IPS-18c (cell line): Measurements from ENCODE around the gene FNDC3B.
"Not testable (repeated sequence)": the region's sequence is repeated elsewhere in the genome, so short reads cannot be mapped to it uniquely, and the experiment has no call there.

Experiments used
- H3K4me3 ChIP-seq: 2 replicates; pipeline ENCODE4 v1.7.0; 2013; ENCODE audit warnings: low read depth, mild to moderate bottlenecking, low read length, moderate library complexity; ENCODE audit not compliant: insufficient read depth
- H3K9me3 ChIP-seq: one replicate; pipeline ENCODE4 v1.6.1; 2013; ENCODE audit warnings: mild to moderate bottlenecking, low read length, moderate library complexity; ENCODE audit not compliant: control insufficient read depth, insufficient read depth

Gene FNDC3B

GRCh38 chr3:172039436-172040077 is at the start of gene FNDC3B:
FNDC3B (plus strand) TSS chr3:172039578; CDS start chr3:172112480, 72,902 bp downstream.
- H3K4me3 ChIP-seq = peak within 1 kb of the TSS; percentile 93
- H3K9me3 ChIP-seq = no peaks in the 10 kb centered on the region

GRCh38 chr3:171990239-171990638 is 49.1 kb upstream of the FNDC3B start:
- not testable (repeated sequence) for H3K9me3 ChIP-seq, H3K4me3 ChIP-seq

DNA sequence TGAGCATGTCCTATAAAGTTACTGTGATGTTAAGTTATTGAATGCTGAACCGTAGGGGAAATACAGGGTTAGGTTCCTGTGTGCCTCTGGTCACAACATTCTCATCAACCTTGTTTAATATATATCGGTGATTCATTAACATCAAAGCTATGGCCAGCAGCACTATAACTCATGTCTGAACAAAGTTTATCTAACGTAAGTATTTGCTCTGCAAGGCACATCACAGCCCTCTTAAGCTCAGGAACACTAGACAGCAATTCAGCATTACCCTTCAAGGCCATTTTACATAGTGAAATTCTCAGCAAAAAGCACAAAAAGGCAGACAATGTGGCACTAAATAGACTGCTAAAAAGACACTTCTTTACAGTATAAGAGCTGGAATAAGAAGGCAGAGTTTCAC is 48.2 kb upstream of the FNDC3B start:
- H3K9me3 ChIP-seq = peaks cover 2% of the 10 kb centered on the region
- no peak overlapping the region for H3K4me3 ChIP-seq

DNA sequence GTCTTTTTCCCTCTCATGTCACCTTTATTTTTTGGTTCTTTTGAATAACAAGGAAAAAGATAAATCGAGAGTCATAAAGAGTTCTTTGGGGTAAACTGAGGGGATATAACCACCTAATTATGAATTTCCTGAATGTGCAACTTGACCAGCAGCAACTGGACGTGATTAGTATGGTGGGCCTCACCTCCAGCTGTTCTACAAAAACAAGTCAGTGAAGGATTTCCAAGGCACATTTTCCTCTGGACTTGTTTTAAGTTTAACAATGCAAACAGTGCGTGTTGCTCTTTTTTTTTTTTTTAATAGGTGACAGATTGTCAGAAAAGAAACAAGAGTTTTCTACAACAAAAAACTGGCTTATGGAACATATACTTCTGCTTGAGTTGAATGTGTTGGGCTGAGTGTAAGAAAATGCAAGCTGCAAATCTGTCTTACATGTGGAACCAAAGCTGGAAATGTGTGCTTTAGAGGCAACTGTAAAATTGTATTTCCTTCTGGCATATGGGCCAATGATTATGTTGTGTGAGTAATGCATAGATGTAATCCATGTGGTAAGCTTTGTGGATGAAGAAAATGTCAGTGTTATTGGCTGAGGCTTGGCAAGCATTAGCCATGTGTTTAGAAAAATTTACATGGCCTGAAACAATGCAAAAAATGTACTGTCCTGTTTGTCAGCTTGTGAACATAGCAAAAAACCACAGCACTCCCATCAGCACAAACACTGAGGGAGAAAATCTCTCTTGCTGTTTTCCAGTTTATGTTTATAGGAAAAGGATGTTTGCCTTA is 44.5 kb upstream of the FNDC3B start:
- no peak overlapping the region for H3K4me3 ChIP-seq
- no peaks in the 10 kb centered on the region for H3K9me3 ChIP-seq

- Histone ChIP-seq H3K9me3 (no peaks in the 10 kb centered on the region), H3K4me3 (no peak overlapping the region)
Measured at GRCh38 chr3:171995486-171995885, 43.9 kb upstream of the FNDC3B start.

- Histone ChIP-seq H3K9me3 (no peaks in the 10 kb centered on the region), H3K4me3 (no peak overlapping the region)
Measured at GRCh38 chr3:171996178-171996817, 43.1 kb upstream of the FNDC3B start.

DNA sequence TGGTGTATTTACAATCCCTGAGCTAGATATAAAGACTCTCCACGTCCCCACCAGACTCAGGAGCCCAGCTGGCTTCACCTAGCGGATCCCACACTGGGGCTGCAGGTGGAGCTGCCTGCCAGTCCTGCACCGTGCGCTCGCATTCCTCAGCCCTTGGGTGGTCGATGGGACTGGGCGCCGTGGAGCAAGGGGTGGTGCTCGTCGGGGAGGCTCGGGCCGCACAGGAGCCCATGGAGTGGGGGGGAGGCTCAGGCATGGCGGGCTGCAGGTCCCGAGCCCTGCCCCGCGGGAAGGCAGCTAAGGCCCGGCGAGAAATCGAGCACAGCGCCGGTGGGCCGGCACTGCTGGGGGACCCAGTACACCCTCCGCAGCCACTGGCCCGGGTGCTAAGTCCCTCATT is 40.6 kb upstream of the FNDC3B start:
- not testable (repeated sequence) for H3K9me3 ChIP-seq, H3K4me3 ChIP-seq

DNA sequence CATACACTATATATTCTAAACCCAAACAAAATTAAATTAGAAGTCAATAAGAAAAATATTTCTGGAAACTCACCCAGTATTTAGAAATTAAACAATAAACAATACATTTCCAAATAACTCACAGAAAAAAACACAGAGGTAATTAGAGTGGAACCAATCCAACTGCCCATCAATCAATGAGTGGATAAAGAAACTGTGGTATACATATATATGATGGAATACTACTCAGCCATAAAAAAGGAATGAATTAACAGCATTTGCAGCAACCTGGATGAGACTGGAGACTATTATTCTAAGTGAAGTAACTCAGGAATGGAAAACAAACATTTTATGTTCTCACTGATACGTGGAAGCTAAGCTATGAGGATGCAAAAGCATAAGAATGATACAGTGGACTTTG is 37.8 kb upstream of the FNDC3B start:
- not testable (repeated sequence) for H3K4me3 ChIP-seq, H3K9me3 ChIP-seq

- Histone ChIP-seq H3K4me3 (no peak overlapping the region), H3K9me3 (no peaks in the 10 kb centered on the region)
Measured at GRCh38 chr3:172002512-172003078, 36.8 kb upstream of the FNDC3B start.

- Histone ChIP-seq H3K4me3 (no peak overlapping the region), H3K9me3 (no peaks in the 10 kb centered on the region)
Measured at GRCh38 chr3:172003146-172003545, 36.2 kb upstream of the FNDC3B start.

DNA sequence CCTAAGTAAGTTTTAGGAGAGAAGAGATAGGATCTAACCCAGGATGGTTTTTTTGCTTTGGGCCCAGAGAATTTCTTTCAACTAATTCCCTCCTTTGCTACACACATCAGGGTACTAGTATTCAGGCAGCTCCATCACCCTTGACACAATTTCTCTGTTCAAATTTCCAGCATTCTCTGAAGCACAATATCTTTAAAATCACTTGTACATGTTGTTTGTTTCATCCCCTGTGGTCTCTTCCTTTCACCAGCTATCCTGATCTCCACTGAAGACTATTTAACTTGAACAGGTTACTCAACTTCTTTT is 32.4 kb upstream of the FNDC3B start:
- no peak overlapping the region for H3K4me3 ChIP-seq

GRCh38 chr3:172009803-172010202 is 29.6 kb upstream of the FNDC3B start:
- no peak overlapping the region for H3K4me3 ChIP-seq
- H3K9me3 ChIP-seq = no peaks in the 10 kb centered on the region

More for the DNA sequence above, 32.4 kb upstream of the FNDC3B start:
- H3K9me3 ChIP-seq = no peaks in the 10 kb centered on the region

DNA sequence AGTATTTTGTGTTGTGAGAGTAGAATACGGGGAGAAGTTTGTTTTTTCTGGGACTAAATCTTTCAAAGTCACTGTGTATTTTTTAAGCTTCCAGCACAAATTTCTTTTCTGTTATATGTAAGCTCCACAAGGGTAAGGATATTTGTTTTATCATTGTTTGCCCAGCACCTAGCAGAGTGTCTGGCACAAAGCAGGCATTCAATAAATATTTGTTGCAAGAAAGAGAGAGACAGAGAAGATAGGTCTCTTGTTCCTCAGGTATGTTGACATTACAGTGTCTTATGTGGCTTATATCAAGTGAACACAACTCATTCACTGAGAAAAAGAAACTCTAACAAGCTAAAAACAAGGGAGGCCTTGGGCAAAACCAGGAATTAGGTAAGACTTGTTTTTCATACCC is 26.6 kb upstream of the FNDC3B start:
- no peaks in the 10 kb centered on the region for H3K9me3 ChIP-seq
- no peak overlapping the region for H3K4me3 ChIP-seq

DNA sequence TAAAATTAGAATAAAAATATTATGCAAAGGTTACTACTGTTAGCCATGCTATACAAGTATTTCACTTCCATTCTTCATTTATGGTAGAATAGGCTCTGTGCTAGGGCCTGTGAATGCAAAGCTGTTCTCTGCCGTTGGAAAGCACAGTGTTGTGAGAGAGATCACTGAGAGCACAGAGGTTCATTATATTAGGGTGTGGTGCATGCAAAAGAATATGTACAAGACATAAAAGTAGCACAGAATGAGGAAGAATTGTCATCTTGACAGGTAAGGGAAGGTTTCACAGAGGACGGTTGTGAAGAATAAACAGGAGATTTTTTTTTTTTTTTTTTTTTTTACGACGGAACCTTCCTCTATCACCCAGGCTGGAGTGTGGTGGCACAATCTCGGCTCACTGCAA is 25.2 kb upstream of the FNDC3B start:
- Histone ChIP-seq H3K9me3 (no peaks in the 10 kb centered on the region), H3K4me3 (no peak overlapping the region)

DNA sequence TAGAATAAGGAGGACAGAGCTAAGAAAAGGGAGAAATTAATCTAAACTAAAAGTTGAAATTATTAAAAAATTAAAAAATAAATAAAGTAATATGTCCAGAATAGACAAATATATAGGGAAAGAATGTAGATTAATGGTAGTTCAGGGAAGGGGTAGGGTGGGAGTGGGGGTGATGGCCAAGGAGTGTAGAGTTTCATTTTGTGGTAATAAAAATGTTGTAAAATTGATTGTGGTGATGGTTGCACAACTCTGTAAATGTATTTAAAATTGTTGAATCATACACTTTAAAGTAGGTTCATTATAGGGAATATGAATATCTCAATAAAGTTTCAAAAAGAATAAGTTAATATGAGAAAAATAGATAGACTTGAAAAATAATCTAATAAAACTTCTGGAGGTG is 21.0 kb upstream of the FNDC3B start:
- Histone ChIP-seq H3K4me3 (no peak overlapping the region), H3K9me3 (no peaks in the 10 kb centered on the region)

- Histone ChIP-seq H3K9me3 (no peaks in the 10 kb centered on the region), H3K4me3 (no peak overlapping the region)
Measured at GRCh38 chr3:172020763-172021162, 18.6 kb upstream of the FNDC3B start.

DNA sequence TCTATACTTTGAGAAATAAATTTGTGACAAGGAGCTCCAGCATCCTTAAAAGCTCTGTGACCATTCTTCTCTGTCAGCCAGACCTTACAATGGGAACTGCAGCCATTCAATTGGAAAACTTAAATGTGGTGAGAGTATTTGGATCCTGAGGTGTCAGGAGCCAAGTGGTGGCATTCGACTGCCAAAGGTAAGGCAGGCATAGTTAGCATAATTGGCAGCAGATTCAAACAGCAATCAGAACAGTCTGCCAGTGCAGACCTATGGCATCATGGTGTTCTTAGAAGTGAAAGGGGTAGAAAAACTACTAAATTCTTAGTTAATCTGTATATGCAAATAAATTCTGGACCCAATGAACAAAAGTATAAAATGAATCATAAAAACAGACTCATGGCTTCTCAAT is 18.2 kb upstream of the FNDC3B start:
- no peaks in the 10 kb centered on the region for H3K9me3 ChIP-seq

GRCh38 chr3:172021859-172022258 is 17.5 kb upstream of the FNDC3B start:
- no peaks in the 10 kb centered on the region for H3K9me3 ChIP-seq
- H3K4me3 ChIP-seq = no peak overlapping the region

More for the DNA sequence above, 18.2 kb upstream of the FNDC3B start:
- H3K4me3 ChIP-seq = no peak overlapping the region
